SK-N-SH (cell line): Measurements from ENCODE around the gene FAM133A. TPM values are rescaled to one million over a fixed set of nuclear protein-coding genes. Genes with fewer than 3 reads are reported as not detected.

Experiments used
- CTCF ChIA-PET: fragments of 300-600, 350-600 bp; formaldehyde crosslinking; extraction: SDS; loops from one replicate; lab custom pipeline; 2021; lab: Yijun Ruan, JAX
- POLR2A ChIA-PET: fragments of 350-600 bp; sonication (Branson Sonifier 250); formaldehyde crosslinking; extraction: SDS; loops from one replicate; lab custom pipeline; 2020; ENCODE audit warnings: antibody characterized with exemption, inconsistent platforms; lab: Yijun Ruan, JAX
- DNase-seq: peaks from one replicate; pipeline ENCODE4 v3.0.0; 2012
- H2AFZ ChIP-seq: fragments of 200-600 bp; sonication (generic); 2 replicates; pipeline ENCODE4 v1.8.1; 2016; ENCODE audit warnings: antibody characterized with exemption, mild to moderate bottlenecking, low read depth
- H3F3A ChIP-seq: fragments of 200-600 bp; sonication (generic); replicated peaks from 2 replicates; pipeline ENCODE3; 2016; ENCODE audit warnings: antibody characterized with exemption, mild to moderate bottlenecking; ENCODE audit not compliant: insufficient read depth
- H3K27ac ChIP-seq, 2 experiments: fragments of 200-500 bp in 1 of 2; fragments of 200-600 bp in 1 of 2; sonication (Bioruptor generic) in 1 of 2; sonication (generic), shearing (Covaris generic) in 1 of 2; 2 replicates each; pipeline versions ENCODE4 v1.5.1 to v1.6.1; 2014 to 2016; ENCODE audit warnings: low read depth in 2 of 2, inconsistent platforms in 1 of 2, low read length in 1 of 2, mild to moderate bottlenecking in 1 of 2, mixed read lengths in 1 of 2
- H3K27me3 ChIP-seq: fragments of 200-600 bp; sonication (generic), shearing (Covaris generic); 2 replicates; pipeline ENCODE4 v1.6.1; 2016; ENCODE audit warnings: mixed run types; ENCODE audit not compliant: insufficient read depth
- H3K36me3 ChIP-seq, 2 experiments: fragments of 200-500 bp in 1 of 2; fragments of 200-600 bp in 1 of 2; sonication (Bioruptor generic) in 1 of 2; sonication (generic) in 1 of 2; replicated peaks in 1 of 2; 2 replicates each; pipeline versions ENCODE3 to v1.5.1; 2014 to 2016; ENCODE audit warnings: low read length in 1 of 2, mild to moderate bottlenecking in 1 of 2; ENCODE audit not compliant: insufficient read depth in 2 of 2, control insufficient read depth in 1 of 2
- H3K4me1 ChIP-seq, 2 experiments: fragments of 200-500 bp in 1 of 2; fragments of 200-600 bp in 1 of 2; sonication (Bioruptor generic) in 1 of 2; sonication (generic), shearing (Covaris generic) in 1 of 2; 2 replicates each; pipeline versions ENCODE4 v1.5.1 to v1.6.1; 2014 to 2016; ENCODE audit warnings: low read depth in 1 of 2, low read length in 1 of 2, mixed run types in 1 of 2; ENCODE audit not compliant: insufficient read depth in 2 of 2, control insufficient read depth in 1 of 2
- H3K4me2 ChIP-seq: fragments of 200-600 bp; sonication (generic), shearing (Covaris generic); 2 replicates; pipeline ENCODE4 v1.6.1; 2017; ENCODE audit warnings: mixed run types
- H3K4me3 ChIP-seq, 2 experiments: fragments of 200-500 bp in 1 of 2; fragments of 200-600 bp in 1 of 2; sonication (Bioruptor generic) in 1 of 2; sonication (generic), shearing (Covaris generic) in 1 of 2; 2 replicates each; pipeline versions ENCODE4 v1.5.1 to v1.8.1; 2014 to 2016; ENCODE audit warnings: low read depth in 2 of 2, inconsistent platforms in 1 of 2, low read length in 1 of 2, mild to moderate bottlenecking in 1 of 2, mixed read lengths in 1 of 2, moderate library complexity in 1 of 2
- H3K79me2 ChIP-seq: fragments of 200-600 bp; sonication (generic); 2 replicates; pipeline ENCODE4 v1.8.1; 2017; ENCODE audit warnings: mild to moderate bottlenecking; ENCODE audit not compliant: insufficient read depth
- H3K9ac ChIP-seq: fragments of 200-600 bp; sonication (generic); 2 replicates; pipeline ENCODE4 v1.6.1; 2017; ENCODE audit warnings: mixed run types
- H3K9me2 ChIP-seq: fragments of 200-600 bp; sonication (generic); 2 replicates; pipeline ENCODE4 v1.6.1; 2017; ENCODE audit warnings: mixed run types
- H3K9me3 ChIP-seq: fragments of 200-600 bp; sonication (generic); 2 replicates; pipeline ENCODE4 v1.6.1; 2017; ENCODE audit warnings: mixed run types, mild to moderate bottlenecking, moderate library complexity
- H4K20me1 ChIP-seq: fragments of 200-600 bp; sonication (generic); 2 replicates; pipeline ENCODE4 v1.6.1; 2017; ENCODE audit warnings: mild to moderate bottlenecking, mixed run types; ENCODE audit not compliant: insufficient read depth
- ELF1 ChIP-seq: IDR thresholded peaks from 2 replicates; pipeline ENCODE4 v1.4.0; 2012
- EP300 ChIP-seq, 2 experiments: IDR thresholded peaks; 2 replicates each; pipeline versions ENCODE4 v1.4.0 to v1.6.1; 2012; ENCODE audit warnings: borderline replicate concordance in 1 of 2, low read depth in 1 of 2, low read length in 1 of 2
- EZH2phosphoT487 ChIP-seq: fragments of 200-600 bp; sonication (generic); IDR thresholded peaks from 2 replicates; pipeline ENCODE4 v1.6.1; 2017; ENCODE audit warnings: low read depth, mixed run types, mild to moderate bottlenecking, antibody characterized with exemption, moderate library complexity, borderline replicate concordance
- GABPA ChIP-seq: IDR thresholded peaks from 2 replicates; pipeline ENCODE4 v1.4.0; 2012; ENCODE audit warnings: low read depth, mild to moderate bottlenecking
- GATA2 ChIP-seq: sonication (generic); formaldehyde crosslinking; IDR thresholded peaks from 2 replicates; pipeline ENCODE4 v1.5.0; 2020; ENCODE audit warnings: mild to moderate bottlenecking, missing genetic modification reagents
- JUND ChIP-seq: IDR thresholded peaks from 2 replicates; pipeline ENCODE4 v1.4.0; 2012
- MEF2A ChIP-seq: IDR thresholded peaks from 2 replicates; pipeline ENCODE4 v1.4.0; 2012; ENCODE audit warnings: low read depth, borderline replicate concordance
- MXI1 ChIP-seq: IDR thresholded peaks from 2 replicates; pipeline ENCODE4 v1.6.1; 2012; ENCODE audit warnings: mild to moderate bottlenecking, low read depth, low read length, improper control_type of control experiment
- NFIC ChIP-seq: IDR thresholded peaks from 2 replicates; pipeline ENCODE4 v1.4.0; 2012; ENCODE audit warnings: borderline replicate concordance
- POLR2AphosphoS5 ChIP-seq: IDR thresholded peaks from 2 replicates; pipeline ENCODE4 v1.6.1; 2012; ENCODE audit warnings: low read depth, low read length
- RXRA ChIP-seq: IDR thresholded peaks from 2 replicates; pipeline ENCODE4 v1.4.0; 2012; ENCODE audit warnings: low read depth, mild to moderate bottlenecking, borderline replicate concordance
- TAF1 ChIP-seq: IDR thresholded peaks from 2 replicates; pipeline ENCODE4 v1.6.1; 2012; ENCODE audit warnings: low read depth, mild to moderate bottlenecking, low read length, moderate library complexity, borderline replicate concordance
- YY1 ChIP-seq: IDR thresholded peaks from 2 replicates; pipeline ENCODE4 v1.4.0; 2012; ENCODE audit warnings: low read depth, mild to moderate bottlenecking
- WGBS: methylation state at CpG from one replicate; pipeline ENCODE4 v1.1.6; 2017; ENCODE audit warnings: low lambda C conversion rate; 5-methylcytosine and 5-hydroxymethylcytosine counted together
- polyA plus RNA-seq, 3 experiments: library from polyadenylated mRNA; depleted of rRNA; stranded (reverse); fragments of >200 nt; gene quantifications; 2 replicates each; pipeline ENCODE4 v1.2.3, GENCODE V29; 2012
- TF ChIP-seq, protein P1 (sequence below): IDR thresholded peaks from 2 replicates; pipeline ENCODE4; 2012
- TF ChIP-seq, protein P2 (sequence below): IDR thresholded peaks from 2 replicates; pipeline ENCODE4 v1.4.0; 2012; ENCODE audit warnings: low read depth
- TF ChIP-seq, protein P3 (sequence below): IDR thresholded peaks from 2 replicates; pipeline ENCODE4 v1.6.1; 2012; ENCODE audit warnings: mild to moderate bottlenecking, low read depth, low read length, moderate library complexity

The FAM133A gene
- polyA plus RNA-seq, 1 of the 3 experiments (the other 2 are of a cell fraction) = 0.03 TPM

DNA sequence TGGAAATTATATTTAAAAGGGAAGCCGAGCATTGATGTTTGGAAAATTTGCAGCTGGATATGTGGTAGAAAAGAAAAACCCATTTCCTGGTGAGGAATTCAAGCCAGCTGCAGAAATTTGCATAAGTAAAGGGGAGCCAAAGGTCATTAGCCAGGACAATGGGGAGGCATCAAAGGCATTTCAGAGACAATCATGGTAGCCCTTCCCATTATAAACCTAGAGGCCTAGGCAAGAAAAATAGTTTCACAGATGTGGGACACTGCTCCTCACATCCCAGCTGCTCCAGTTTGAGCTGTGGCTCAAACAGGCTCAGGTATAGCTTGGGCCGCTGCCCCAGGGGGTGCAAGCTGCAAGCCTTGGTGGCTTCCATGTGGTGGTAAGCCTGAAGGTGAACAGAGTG, 36.4 kb upstream of the FAM133A start (continued):
- no peak for TF ChIP-seq EP300 (IDR thresholded peaks at IDR 0.05; ENCODE audit: borderline replicate concordance in 1 of 2, low read depth in 1 of 2, low read length in 1 of 2)
- TF ChIP-seq, all 33 proteins: peak for 0

DNA sequence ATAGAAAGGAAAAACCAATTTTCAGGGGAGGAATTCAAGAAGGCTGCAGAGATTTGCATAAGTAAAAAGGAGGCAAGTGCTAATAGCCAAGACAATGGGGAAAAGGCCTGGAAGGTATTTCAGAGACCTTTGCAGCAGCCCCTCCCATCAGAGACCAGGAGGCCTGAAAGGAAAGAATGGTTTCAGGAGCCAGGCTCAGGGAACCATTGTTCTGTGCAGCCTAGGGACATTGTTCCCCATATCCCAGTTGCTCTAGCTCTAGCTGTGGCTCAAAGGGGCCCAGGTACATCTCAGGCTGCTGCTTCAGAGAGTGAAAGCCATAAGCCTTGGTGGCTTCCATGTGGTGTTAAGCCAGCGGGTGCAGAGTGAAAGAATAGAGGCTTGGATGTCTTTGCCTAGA, 24.6 kb upstream of the FAM133A start:
- no peak for TF ChIP-seq MXI1
- TF ChIP-seq NFIC = no peak
- TF ChIP-seq POLR2AphosphoS5 = no peak
- TF ChIP-seq JUND = no peak
- no peak for TF ChIP-seq YY1
- no peak for TF ChIP-seq EZH2phosphoT487
- no peak for TF ChIP-seq GATA2 (CRISPR knock-in tag)
- TF ChIP-seq MEF2A = no peak
- TF ChIP-seq GABPA = no peak
- TF ChIP-seq ELF1 = no peak
- TF ChIP-seq, protein P1, sequence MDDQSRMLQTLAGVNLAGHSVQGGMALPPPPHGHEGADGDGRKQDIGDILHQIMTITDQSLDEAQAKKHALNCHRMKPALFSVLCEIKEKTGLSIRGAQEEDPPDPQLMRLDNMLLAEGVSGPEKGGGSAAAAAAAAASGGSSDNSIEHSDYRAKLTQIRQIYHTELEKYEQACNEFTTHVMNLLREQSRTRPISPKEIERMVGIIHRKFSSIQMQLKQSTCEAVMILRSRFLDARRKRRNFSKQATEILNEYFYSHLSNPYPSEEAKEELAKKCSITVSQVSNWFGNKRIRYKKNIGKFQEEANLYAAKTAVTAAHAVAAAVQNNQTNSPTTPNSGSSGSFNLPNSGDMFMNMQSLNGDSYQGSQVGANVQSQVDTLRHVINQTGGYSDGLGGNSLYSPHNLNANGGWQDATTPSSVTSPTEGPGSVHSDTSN = no peak
- TF ChIP-seq RXRA = no peak
- no peak overlapping the region for H2AFZ ChIP-seq
- H3K36me3 ChIP-seq = no peaks in the 10 kb centered on the region
- no peaks in the 10 kb centered on the region for H3F3A ChIP-seq
- no peak for DNase-seq
- no peaks in the 10 kb centered on the region for H3K4me1 ChIP-seq
- no peak overlapping the region for H3K4me3 ChIP-seq
- H3K4me2 ChIP-seq = no peak overlapping the region
- no peaks in the 10 kb centered on the region for H3K9me2 ChIP-seq
- no peak overlapping the region for H3K27ac ChIP-seq
- H3K9ac ChIP-seq = no peak overlapping the region
- ChIA-PET CTCF (no interaction called here), POLR2A (no interaction called here)
- H3K79me2 ChIP-seq = no peaks in the 10 kb centered on the region
- WGBS = 0% methylated on average over 1 of the region's 1 CpG
- no peaks in the 10 kb centered on the region for H3K9me3 ChIP-seq
- no peaks in the 10 kb centered on the region for H4K20me1 ChIP-seq
- no peaks in the 10 kb centered on the region for H3K27me3 ChIP-seq

DNA sequence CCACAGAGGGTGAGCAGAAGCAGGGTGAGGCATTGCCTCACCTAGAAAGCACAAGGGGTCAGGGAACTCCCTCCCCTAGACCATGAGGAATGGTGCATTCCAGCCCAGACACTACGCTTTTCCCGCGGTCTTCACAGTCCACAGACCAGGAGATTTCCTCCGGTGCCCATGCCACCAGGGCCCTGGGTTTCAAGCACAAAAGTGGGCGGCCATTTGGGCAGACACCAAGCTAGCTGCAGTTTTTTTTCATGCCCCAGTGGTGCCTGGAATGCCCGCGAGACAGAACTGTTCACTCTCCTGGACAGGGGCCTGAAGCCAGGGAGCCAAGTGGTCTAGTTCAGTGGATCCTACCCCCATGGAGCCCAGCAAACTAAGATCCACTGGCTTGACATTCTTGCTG, 13.4 kb upstream of the FAM133A start:
- no peaks in the 10 kb centered on the region for H3F3A ChIP-seq
- no peak overlapping the region for H3K9ac ChIP-seq
- H3K79me2 ChIP-seq = no peaks in the 10 kb centered on the region
- no peak overlapping the region for H3K27ac ChIP-seq
- no peaks in the 10 kb centered on the region for H3K9me3 ChIP-seq
- TF ChIP-seq TAF1 = no peak
- no peak for TF ChIP-seq NFIC
- TF ChIP-seq, protein P2, sequence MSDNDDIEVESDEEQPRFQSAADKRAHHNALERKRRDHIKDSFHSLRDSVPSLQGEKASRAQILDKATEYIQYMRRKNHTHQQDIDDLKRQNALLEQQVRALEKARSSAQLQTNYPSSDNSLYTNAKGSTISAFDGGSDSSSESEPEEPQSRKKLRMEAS = no peak
- TF ChIP-seq, protein P3, sequence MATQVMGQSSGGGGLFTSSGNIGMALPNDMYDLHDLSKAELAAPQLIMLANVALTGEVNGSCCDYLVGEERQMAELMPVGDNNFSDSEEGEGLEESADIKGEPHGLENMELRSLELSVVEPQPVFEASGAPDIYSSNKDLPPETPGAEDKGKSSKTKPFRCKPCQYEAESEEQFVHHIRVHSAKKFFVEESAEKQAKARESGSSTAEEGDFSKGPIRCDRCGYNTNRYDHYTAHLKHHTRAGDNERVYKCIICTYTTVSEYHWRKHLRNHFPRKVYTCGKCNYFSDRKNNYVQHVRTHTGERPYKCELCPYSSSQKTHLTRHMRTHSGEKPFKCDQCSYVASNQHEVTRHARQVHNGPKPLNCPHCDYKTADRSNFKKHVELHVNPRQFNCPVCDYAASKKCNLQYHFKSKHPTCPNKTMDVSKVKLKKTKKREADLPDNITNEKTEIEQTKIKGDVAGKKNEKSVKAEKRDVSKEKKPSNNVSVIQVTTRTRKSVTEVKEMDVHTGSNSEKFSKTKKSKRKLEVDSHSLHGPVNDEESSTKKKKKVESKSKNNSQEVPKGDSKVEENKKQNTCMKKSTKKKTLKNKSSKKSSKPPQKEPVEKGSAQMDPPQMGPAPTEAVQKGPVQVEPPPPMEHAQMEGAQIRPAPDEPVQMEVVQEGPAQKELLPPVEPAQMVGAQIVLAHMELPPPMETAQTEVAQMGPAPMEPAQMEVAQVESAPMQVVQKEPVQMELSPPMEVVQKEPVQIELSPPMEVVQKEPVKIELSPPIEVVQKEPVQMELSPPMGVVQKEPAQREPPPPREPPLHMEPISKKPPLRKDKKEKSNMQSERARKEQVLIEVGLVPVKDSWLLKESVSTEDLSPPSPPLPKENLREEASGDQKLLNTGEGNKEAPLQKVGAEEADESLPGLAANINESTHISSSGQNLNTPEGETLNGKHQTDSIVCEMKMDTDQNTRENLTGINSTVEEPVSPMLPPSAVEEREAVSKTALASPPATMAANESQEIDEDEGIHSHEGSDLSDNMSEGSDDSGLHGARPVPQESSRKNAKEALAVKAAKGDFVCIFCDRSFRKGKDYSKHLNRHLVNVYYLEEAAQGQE = no peak
- TF ChIP-seq JUND = no peak
- TF ChIP-seq ELF1 = no peak
- DNase-seq = no peak
- no peaks in the 10 kb centered on the region for H3K36me3 ChIP-seq
- no peak overlapping the region for H3K4me2 ChIP-seq
- no peaks in the 10 kb centered on the region for H3K4me1 ChIP-seq
- H3K27me3 ChIP-seq = no peaks in the 10 kb centered on the region
- no peaks in the 10 kb centered on the region for H4K20me1 ChIP-seq
- H3K4me3 ChIP-seq = no peak overlapping the region
- ChIA-PET POLR2A (no interaction called here), CTCF (no interaction called here)
- H3K9me2 ChIP-seq = no peaks in the 10 kb centered on the region
- H2AFZ ChIP-seq = no peak overlapping the region
- 8% methylated on average over 4 of the region's 7 CpGs for WGBS
